Stimulated activated CD8-positive, alpha-beta memory T cell treated with anti-CD3 and anti-CD28 coated beads, Interleukin-4, amount 100 ng/mL, for 24 hours (primary cell): Measurements from ENCODE around the gene CARD11.

Experiments used
- DNase-seq: peaks from one replicate; pipeline ENCODE4 v3.0.0-alpha.2; 2020; ENCODE audit warnings: low read depth

CARD11 gene

GRCh38 chr7:2939193-2939885, 104.3 kb downstream of the CARD11 start:
- no peak for DNase-seq

DNA sequence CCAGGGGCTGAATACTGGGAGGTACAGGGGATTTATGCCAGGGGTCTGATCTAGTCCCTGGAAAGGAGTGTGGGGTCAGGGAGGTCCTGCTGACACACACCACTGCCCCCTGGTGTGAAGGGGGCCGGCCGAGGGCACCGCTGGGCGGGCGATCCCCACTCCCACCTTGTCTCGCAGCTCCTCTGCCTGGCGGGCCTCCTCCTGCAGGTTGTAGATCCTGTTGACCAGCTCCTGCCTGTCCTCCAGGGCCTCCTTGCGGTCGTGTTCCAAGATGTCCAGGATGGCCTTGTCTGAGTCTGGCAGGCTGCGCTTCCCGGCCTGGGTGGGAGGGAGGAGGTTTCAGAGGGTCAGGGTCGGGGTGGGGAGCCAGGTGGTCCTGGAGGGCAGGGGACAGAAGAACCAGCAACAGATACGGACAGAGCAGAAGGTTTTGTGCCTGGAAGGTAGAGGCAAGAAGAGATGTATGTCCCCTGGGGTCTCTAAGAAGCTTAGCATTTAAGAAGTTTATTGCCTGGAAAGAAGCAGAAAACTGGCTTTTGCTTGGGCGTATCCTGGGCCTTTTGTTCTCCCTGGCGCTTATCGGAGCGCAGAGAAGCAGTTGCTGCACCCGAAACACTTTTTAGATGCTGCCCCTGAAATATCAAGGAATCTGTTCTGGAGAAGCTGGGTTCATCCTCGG, 105.0 kb downstream of the CARD11 start:
- no peak for DNase-seq

GRCh38 chr7:2937701-2938513, 105.8 kb downstream of the CARD11 start:
- DNase-seq = no peak

DNA sequence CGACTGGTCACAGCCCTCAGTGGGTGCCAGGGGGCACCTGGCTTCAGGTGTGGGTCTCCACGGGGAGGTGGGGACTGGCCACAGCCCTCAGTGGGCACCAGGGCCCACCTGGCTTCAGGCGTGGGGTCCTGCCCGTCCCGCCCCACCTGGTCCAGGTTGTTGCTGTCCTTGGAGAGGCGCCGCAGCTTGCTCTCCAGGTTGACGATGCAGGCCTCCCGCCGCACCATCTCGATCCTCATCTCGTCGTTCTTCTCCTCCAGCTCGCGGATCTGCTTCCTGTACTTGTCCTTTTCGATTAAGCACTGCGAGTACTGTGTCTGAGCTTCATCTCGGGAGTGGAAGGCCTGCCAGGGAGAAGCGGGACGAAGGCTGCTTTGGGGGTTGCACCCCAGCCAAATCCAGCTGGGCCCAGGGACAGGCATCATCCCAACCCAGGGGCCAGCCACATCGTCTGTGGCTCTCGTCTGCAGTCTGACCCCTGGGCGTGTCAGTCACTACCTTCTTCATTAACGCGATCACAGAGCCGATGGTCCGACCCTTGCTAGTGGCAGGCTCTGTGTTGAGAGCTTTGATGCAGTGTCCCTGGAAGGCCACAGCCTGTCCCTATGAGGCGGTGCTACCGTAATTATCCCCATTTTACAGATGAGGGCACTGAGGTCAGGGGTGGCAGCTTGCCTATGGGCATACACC, 106.6 kb downstream of the CARD11 start:
- no peak for DNase-seq

DNA sequence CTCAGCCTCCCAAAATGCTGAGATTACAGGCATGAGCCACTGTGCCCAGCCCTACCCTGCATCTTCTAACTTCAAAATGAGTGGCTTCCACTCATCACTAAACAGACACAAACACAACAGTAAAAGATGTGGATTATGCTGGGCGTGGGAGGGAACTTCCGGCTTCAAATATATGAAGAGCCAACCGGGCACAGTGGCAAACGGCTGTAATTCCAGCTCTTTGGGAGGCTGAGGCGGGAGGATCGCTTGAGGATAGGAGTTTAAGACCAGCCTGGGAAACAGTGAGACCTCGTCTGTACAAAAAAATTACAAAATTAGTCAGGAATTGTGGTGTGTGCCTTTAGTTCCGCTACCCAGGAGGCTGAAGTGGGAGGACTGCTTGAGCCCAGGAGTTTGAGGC, 107.4 kb downstream of the CARD11 start:
- DNase-seq = no peak

- DNase-seq = no peak
Measured at GRCh38 chr7:2934984-2935740, 108.5 kb downstream of the CARD11 start.

- no peak for DNase-seq
Measured at GRCh38 chr7:2934211-2934731, 109.4 kb downstream of the CARD11 start.

GRCh38 chr7:2932402-2933251, 111.0 kb downstream of the CARD11 start:
- DNase-seq = no peak

- no peak for DNase-seq
Measured at GRCh38 chr7:2931034-2931415, 112.6 kb downstream of the CARD11 start.

GRCh38 chr7:2930310-2931033, 113.2 kb downstream of the CARD11 start:
- no peak for DNase-seq

DNA sequence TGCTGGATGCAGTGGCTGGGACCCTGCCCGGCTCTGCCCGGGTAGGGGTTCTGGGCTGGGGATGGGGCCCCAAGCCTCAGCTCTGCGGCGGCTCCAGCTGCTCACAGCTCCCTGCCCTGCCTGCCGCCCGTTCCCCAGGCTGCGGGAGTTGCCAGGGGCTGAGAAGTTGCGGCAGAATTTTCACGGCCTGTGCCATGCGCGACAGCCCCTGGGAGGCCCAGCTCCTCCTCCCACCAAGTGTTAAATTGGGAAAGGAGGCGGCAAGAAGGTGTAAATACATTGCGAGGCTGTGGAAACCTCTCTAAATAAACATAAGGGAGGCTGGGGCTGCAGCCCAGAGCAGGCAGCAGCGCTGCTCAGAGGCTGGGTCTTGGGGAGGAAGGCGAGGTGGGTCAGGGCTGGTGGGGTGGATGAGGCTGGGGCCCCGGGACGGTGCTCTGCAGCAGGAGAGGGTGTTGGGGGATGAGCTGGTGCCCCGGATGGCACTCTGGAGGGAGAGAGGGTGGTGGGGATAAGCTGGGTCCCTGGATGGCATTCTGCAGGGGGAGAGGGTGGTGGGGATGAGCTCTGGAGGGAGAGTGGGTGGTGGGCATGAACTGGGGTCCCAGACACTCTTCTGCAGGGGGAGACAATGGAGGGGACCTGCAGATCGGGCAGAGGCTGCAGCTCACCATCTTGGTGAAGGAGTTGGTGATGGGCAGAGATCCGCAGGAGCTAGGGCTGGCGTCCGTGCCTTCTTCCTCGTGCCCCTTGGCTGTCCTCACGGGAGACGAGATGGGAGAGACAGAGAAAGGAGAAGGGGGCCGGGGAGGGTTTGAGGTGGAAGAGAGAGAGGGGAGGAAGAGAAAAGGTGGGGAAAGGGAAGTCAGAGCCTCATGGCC, 114.1 kb downstream of the CARD11 start:
- no peak for DNase-seq

GRCh38 chr7:2928613-2929311, 114.9 kb downstream of the CARD11 start:
- no peak for DNase-seq

DNA sequence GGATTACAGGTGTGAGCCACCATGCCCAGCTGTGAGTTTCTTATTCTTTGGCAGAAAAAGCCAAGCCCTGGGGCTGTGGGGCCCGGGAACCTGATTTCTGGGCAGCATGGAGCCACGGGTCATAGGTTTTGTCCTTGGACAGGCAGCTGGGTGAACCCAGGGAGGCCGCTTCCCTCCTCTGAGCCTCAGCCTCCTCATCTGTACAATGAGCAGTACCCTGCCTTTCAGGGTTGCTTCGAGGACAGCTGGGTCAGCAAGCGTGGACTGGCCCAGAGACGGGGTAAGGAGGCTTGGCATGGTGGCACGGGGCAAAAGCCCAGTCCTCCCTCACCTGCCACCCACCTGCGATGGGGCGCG, 115.4 kb downstream of the CARD11 start:
- no peak for DNase-seq

GRCh38 chr7:2927592-2927991, 116.1 kb downstream of the CARD11 start:
- DNase-seq = no peak

DNA sequence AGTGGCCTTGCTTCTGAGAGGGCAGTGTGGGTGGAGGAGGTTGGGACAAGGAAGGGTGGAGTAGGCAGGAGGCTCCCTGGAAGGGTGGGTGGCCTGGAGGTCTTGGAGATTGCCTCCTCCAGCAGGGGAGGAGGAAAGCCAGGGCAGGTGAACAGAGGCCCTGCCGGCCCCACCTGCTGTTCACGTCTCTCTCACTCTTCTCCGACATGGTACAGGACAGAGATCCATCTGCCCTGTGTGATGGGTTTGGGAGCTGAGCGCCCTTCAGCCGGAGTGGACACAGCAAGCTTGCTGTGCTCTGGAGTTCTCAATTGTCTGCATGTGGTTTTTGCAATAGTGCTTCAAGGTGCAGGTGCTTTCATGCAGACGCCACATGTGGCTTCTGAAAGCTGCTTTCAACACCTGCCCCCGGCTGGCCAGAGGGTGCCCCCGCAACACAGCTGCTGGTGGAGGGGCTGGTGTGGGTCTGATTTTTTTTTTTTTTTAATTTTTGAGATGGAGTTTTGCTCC, 116.7 kb downstream of the CARD11 start:
- no peak for DNase-seq

- no peak for DNase-seq
Measured at GRCh38 chr7:2926120-2926895, 117.4 kb downstream of the CARD11 start.
